Stomach (tissue), 4 donors: Measurements from ENCODE around the gene USP17L30.
"Not testable (repeated sequence)": the region's sequence is repeated elsewhere in the genome, so short reads cannot be mapped to it uniquely, and the experiment has no call there.

Experiments
- POLR2A ChIP-seq, 4 donors: fragments of 450-650 bp; IDR thresholded peaks; one replicate each; pipeline ENCODE4 v1.6.1; 2016; ENCODE audit warnings: antibody characterized with exemption in 4 of 4, control low read depth in 2 of 4, mild to moderate bottlenecking in 1 of 4, moderate library complexity in 1 of 4
- POLR2AphosphoS5 ChIP-seq, 3 donors: sonication (generic); formaldehyde crosslinking; IDR thresholded peaks; one replicate each; pipeline ENCODE4 v1.6.1; 2016; ENCODE audit warnings: antibody characterized with exemption in 3 of 3
- TF ChIP-seq, protein P1 (sequence below), 7 experiments: fragments of 450-650 bp in 4 of 7; fragments of 200-600 bp in 3 of 7; sonication (generic) in 3 of 7; IDR thresholded peaks; one replicate each; pipeline ENCODE4 v1.5.1; 2016 to 2019; ENCODE audit warnings: antibody characterized with exemption in 7 of 7, control low read depth in 2 of 7, mild to moderate bottlenecking in 1 of 7

DNA sequence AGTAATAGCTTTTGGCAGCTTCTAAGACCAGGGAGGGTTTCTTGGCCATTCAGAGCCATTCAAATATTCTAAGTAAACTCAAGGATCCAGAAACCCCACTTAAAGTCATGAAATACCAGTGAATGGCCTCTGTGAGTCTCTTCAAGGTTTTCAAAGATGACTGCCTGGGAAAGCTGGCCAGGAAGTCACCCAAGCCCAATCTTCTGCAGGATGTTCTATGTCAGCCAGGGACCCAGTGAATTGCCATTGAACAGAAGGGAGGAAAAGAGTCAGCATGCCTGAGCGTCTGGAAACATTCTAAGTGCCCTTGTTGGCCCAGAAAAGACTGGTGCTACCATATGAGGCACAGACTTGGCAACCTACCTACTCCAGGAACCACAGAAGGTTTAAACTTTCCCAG lies 17.0 kb downstream of the USP17L30 start:
- TF ChIP-seq, protein P1, sequence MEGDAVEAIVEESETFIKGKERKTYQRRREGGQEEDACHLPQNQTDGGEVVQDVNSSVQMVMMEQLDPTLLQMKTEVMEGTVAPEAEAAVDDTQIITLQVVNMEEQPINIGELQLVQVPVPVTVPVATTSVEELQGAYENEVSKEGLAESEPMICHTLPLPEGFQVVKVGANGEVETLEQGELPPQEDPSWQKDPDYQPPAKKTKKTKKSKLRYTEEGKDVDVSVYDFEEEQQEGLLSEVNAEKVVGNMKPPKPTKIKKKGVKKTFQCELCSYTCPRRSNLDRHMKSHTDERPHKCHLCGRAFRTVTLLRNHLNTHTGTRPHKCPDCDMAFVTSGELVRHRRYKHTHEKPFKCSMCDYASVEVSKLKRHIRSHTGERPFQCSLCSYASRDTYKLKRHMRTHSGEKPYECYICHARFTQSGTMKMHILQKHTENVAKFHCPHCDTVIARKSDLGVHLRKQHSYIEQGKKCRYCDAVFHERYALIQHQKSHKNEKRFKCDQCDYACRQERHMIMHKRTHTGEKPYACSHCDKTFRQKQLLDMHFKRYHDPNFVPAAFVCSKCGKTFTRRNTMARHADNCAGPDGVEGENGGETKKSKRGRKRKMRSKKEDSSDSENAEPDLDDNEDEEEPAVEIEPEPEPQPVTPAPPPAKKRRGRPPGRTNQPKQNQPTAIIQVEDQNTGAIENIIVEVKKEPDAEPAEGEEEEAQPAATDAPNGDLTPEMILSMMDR (IDR thresholded peaks at IDR 0.05) = not testable (repeated sequence)
- not testable (repeated sequence) for TF ChIP-seq POLR2A, POLR2AphosphoS5 (IDR thresholded peaks at IDR 0.05)
